H1 (cell line): ENCODE results near the gene ADIPOR2. TPM values are rescaled to one million over a fixed set of nuclear protein-coding genes. Genes with fewer than 3 reads are reported as not detected.

Experiments used
- CTCF ChIA-PET: fragments of 300-600 bp; sonication (Branson Sonifier 250); formaldehyde crosslinking; loops from one replicate; lab custom pipeline; 2021; ENCODE audit not compliant: partially characterized antibody; lab: Charles Lee
- POLR2A ChIA-PET: fragments of 300-600 bp; sonication (Branson Sonifier 250); formaldehyde crosslinking; loops from one replicate; lab custom pipeline; 2021; ENCODE audit warnings: inconsistent platforms; ENCODE audit not compliant: partially characterized antibody; lab: Charles Lee
- DNase-seq, 2 experiments: peaks; one replicate each; pipeline versions ENCODE4 v3.0.0 to v3.0.0-alpha.2; 2010 to 2022; ENCODE audit warnings: low spot score in 2 of 2, low read depth in 1 of 2, mixed read lengths in 1 of 2
- FAIRE-seq: peaks from 2 replicates; lab custom pipeline; 2011; peaks lifted over from hg19 to GRCh38; lab: Jason Lieb, UNC
- H2AFZ ChIP-seq: 2 replicates; pipeline ENCODE4 v1.8.1; 2012; ENCODE audit warnings: low read length, inconsistent platforms
- H2AK5ac ChIP-seq: 2 replicates; pipeline ENCODE4 v1.6.1; 2013; ENCODE audit warnings: low read depth, low read length
- H2BK120ac ChIP-seq: replicated peaks from 2 replicates; pipeline ENCODE3; 2013; ENCODE audit warnings: low read depth, low read length, inconsistent platforms
- H2BK12ac ChIP-seq: 2 replicates; pipeline ENCODE4 v1.6.1; 2013; ENCODE audit warnings: low read depth, low read length
- H2BK15ac ChIP-seq: 2 replicates; pipeline ENCODE4 v1.6.1; 2013; ENCODE audit warnings: low read length
- H2BK20ac ChIP-seq: 2 replicates; pipeline ENCODE4 v1.6.1; 2013; ENCODE audit warnings: low read length
- H2BK5ac ChIP-seq: 2 replicates; pipeline ENCODE4 v1.6.1; 2013; ENCODE audit warnings: low read depth, low read length
- H3K14ac ChIP-seq: 2 replicates; pipeline ENCODE4 v1.6.1; 2013; ENCODE audit warnings: inconsistent platforms; ENCODE audit not compliant: insufficient read length
- H3K18ac ChIP-seq: 2 replicates; pipeline ENCODE4 v1.6.1; 2013; ENCODE audit warnings: low read length; ENCODE audit errors: extremely low read depth
- H3K23ac ChIP-seq: 2 replicates; pipeline ENCODE4 v1.6.1; 2013; ENCODE audit warnings: inconsistent platforms; ENCODE audit not compliant: insufficient read length
- H3K23me2 ChIP-seq: 2 replicates; pipeline ENCODE4 v1.6.1; 2013; ENCODE audit warnings: low read depth, low read length
- H3K27ac ChIP-seq: 2 replicates; pipeline ENCODE4 v1.6.1; 2011; ENCODE audit warnings: low read depth, low read length, inconsistent platforms
- H3K27me3 ChIP-seq, 4 experiments: replicated peaks in 1 of 4; 1 replicate in 1 of 4; 2 replicates in 3 of 4; pipeline versions ENCODE4 v1.6.1 to v1.8.1; 2011 to 2013; ENCODE audit warnings: low read length in 3 of 4, mild to moderate bottlenecking in 3 of 4, inconsistent platforms in 2 of 4, mixed read lengths in 2 of 4, moderate library complexity in 1 of 4; ENCODE audit not compliant: control insufficient read depth in 3 of 4, insufficient read depth in 3 of 4; ENCODE audit errors: extremely low read depth in 1 of 4
- H3K36me3 ChIP-seq, 4 experiments: 2 replicates each; pipeline versions ENCODE4 v1.6.1 to v1.8.1; 2011 to 2013; ENCODE audit warnings: mild to moderate bottlenecking in 4 of 4, low read length in 3 of 4, moderate library complexity in 2 of 4, control low read depth in 1 of 4, inconsistent platforms in 1 of 4; ENCODE audit not compliant: insufficient read depth in 4 of 4, control insufficient read depth in 2 of 4
- H3K4ac ChIP-seq: replicated peaks from 2 replicates; pipeline ENCODE3; 2013; ENCODE audit warnings: low read length, low read depth, mixed read lengths, inconsistent platforms; ENCODE audit not compliant: insufficient read length
- H3K4me1 ChIP-seq, 4 experiments: replicated peaks in 1 of 4; 1 replicate in 1 of 4; 2 replicates in 3 of 4; pipeline versions ENCODE4 v1.6.1 to v1.8.1; 2011 to 2013; ENCODE audit warnings: low read length in 3 of 4, inconsistent platforms in 2 of 4, mixed read lengths in 1 of 4; ENCODE audit not compliant: insufficient read depth in 4 of 4, control insufficient read depth in 3 of 4
- H3K4me2 ChIP-seq, 2 experiments: 2 replicates each; pipeline versions ENCODE4 v1.6.1 to v1.8.1; 2011 to 2013; ENCODE audit warnings: low read depth in 2 of 2, low read length in 2 of 2, control low read depth in 1 of 2, inconsistent platforms in 1 of 2, mild to moderate bottlenecking in 1 of 2; ENCODE audit not compliant: insufficient read depth in 1 of 2
- H3K4me3 ChIP-seq, 4 experiments: fragments of 200-600, 300-600 bp in 1 of 4; sonication (generic), shearing (Covaris generic), sonication (Bioruptor Twin) in 1 of 4; 2 replicates each; pipeline versions ENCODE4 v1.5.1 to v1.8.1; 2011 to 2016; ENCODE audit warnings: low read length in 4 of 4, low read depth in 3 of 4, control low read depth in 2 of 4, inconsistent platforms in 2 of 4, mild to moderate bottlenecking in 2 of 4, mixed read lengths in 1 of 4, moderate library complexity in 1 of 4; ENCODE audit not compliant: insufficient read depth in 2 of 4; ENCODE audit errors: extremely low read depth in 1 of 4
- H3K56ac ChIP-seq: replicated peaks from 2 replicates; pipeline ENCODE3; 2013; ENCODE audit warnings: low read depth, mild to moderate bottlenecking, mixed read lengths, low read length, inconsistent platforms; ENCODE audit not compliant: insufficient read length
- H3K79me1 ChIP-seq: 2 replicates; pipeline ENCODE4 v1.6.1; 2013; ENCODE audit warnings: low read depth, low read length, control low read depth
- H3K79me2 ChIP-seq, 2 experiments: 2 replicates each; pipeline versions ENCODE4 v1.6.1 to v1.8.1; 2012 to 2013; ENCODE audit warnings: low read length in 2 of 2, mild to moderate bottlenecking in 2 of 2, inconsistent platforms in 1 of 2; ENCODE audit not compliant: insufficient read depth in 2 of 2, control insufficient read depth in 1 of 2
- H3K9ac ChIP-seq, 4 experiments: replicated peaks in 1 of 4; 1 replicate in 1 of 4; 2 replicates in 3 of 4; pipeline versions ENCODE4 v1.6.1 to v1.8.1; 2011 to 2013; ENCODE audit warnings: low read depth in 3 of 4, low read length in 3 of 4, control low read depth in 2 of 4, mild to moderate bottlenecking in 2 of 4, moderate library complexity in 2 of 4, inconsistent platforms in 1 of 4; ENCODE audit errors: extremely low read depth in 1 of 4
- H3K9me3 ChIP-seq, 2 experiments: 2 replicates each; pipeline versions ENCODE4 v1.6.1 to v1.8.1; 2012 to 2013; ENCODE audit warnings: mild to moderate bottlenecking in 2 of 2, moderate library complexity in 2 of 2, control low read depth in 1 of 2, inconsistent platforms in 1 of 2, low read depth in 1 of 2, low read length in 1 of 2, mixed read lengths in 1 of 2; ENCODE audit not compliant: insufficient read depth in 2 of 2
- H4K20me1 ChIP-seq, 2 experiments: replicated peaks in 1 of 2; 2 replicates each; pipeline versions ENCODE3 to v1.8.1; 2011 to 2013; ENCODE audit warnings: inconsistent platforms in 2 of 2, low read length in 2 of 2, mild to moderate bottlenecking in 1 of 2; ENCODE audit not compliant: insufficient read depth in 2 of 2, control insufficient read depth in 1 of 2
- H4K5ac ChIP-seq: 2 replicates; pipeline ENCODE4 v1.6.1; 2013; ENCODE audit warnings: low read length, low read depth, mixed read lengths, inconsistent platforms; ENCODE audit not compliant: insufficient read length
- H4K8ac ChIP-seq: 2 replicates; pipeline ENCODE4 v1.8.0; 2013; ENCODE audit warnings: mild to moderate bottlenecking, moderate library complexity, low read length, inconsistent platforms; ENCODE audit not compliant: insufficient read depth; ENCODE audit errors: extremely low read depth
- H4K91ac ChIP-seq: replicated peaks from 2 replicates; pipeline ENCODE3; 2013; ENCODE audit warnings: low read length, mixed read lengths, inconsistent platforms; ENCODE audit not compliant: insufficient read length
- BACH1 ChIP-seq: IDR thresholded peaks from 2 replicates; pipeline ENCODE4 v1.6.1; 2012; ENCODE audit warnings: low read length, improper control_type of control experiment
- BRCA1 ChIP-seq: IDR thresholded peaks from 2 replicates; pipeline ENCODE4 v1.6.1; 2012; ENCODE audit warnings: low read depth, low read length, improper control_type of control experiment
- CTBP2 ChIP-seq: IDR thresholded peaks from 2 replicates; pipeline ENCODE4 v1.7.0; 2011; ENCODE audit warnings: borderline replicate concordance, mild to moderate bottlenecking, moderate library complexity, mixed read lengths, low read length; ENCODE audit not compliant: insufficient read depth, insufficient read length
- CTCF ChIP-seq, 3 experiments: IDR thresholded peaks; 1 replicate in 2 of 3; 2 replicates in 1 of 3; pipeline versions ENCODE4 v1.5.1 to v1.6.1; 2011; ENCODE audit warnings: low read length in 3 of 3, mild to moderate bottlenecking in 3 of 3, inconsistent platforms in 2 of 3, low read depth in 1 of 3, moderate library complexity in 1 of 3; ENCODE audit not compliant: insufficient read depth in 1 of 3; ENCODE audit errors: control extremely low read depth in 1 of 3
- HDAC6 ChIP-seq: IDR thresholded peaks from one replicate; pipeline ENCODE4 v1.7.1; 2012; ENCODE audit warnings: low read depth, mild to moderate bottlenecking, inconsistent platforms, low read length, moderate library complexity
- RBBP5 ChIP-seq: IDR thresholded peaks from 2 replicates; pipeline ENCODE4 v1.7.1; 2012; ENCODE audit warnings: low read depth, mild to moderate bottlenecking, inconsistent platforms, low read length, moderate library complexity, borderline replicate concordance
- RNF2 ChIP-seq: fragments of 200-900, 300-1000 bp; sonication (generic); IDR thresholded peaks from 2 replicates; pipeline ENCODE4 v1.7.1; 2016; ENCODE audit warnings: borderline replicate concordance, low read depth, mild to moderate bottlenecking, antibody characterized with exemption, low read length; ENCODE audit not compliant: poor library complexity, severe bottlenecking; ENCODE audit errors: missing control alignments
- SRF ChIP-seq: IDR thresholded peaks from 2 replicates; pipeline ENCODE4 v1.6.1; 2011; ENCODE audit warnings: mild to moderate bottlenecking, low read depth, low read length, moderate library complexity
- SUZ12 ChIP-seq: fragments of 200-600 bp; sonication (generic); IDR thresholded peaks from 2 replicates; pipeline ENCODE4 v1.6.1; 2012; ENCODE audit warnings: mild to moderate bottlenecking, inconsistent platforms, low read length, moderate library complexity, mixed read lengths
- TAF7 ChIP-seq: optimal IDR thresholded peaks from 2 replicates; pipeline ENCODE3; 2011; ENCODE audit warnings: low read depth, mild to moderate bottlenecking, inconsistent platforms, low read length, moderate library complexity, borderline replicate concordance
- TEAD4 ChIP-seq: IDR thresholded peaks from 2 replicates; pipeline ENCODE4 v1.6.1; 2012; ENCODE audit warnings: low read depth, low read length, inconsistent platforms, mixed read lengths
- WGBS, 2 experiments: shearing (Covaris generic) in 1 of 2; methylation state at CpG; one replicate each; pipeline versions ENCODE4 v1.1.6 to v1.1.7; 2013 to 2015; ENCODE audit warnings: low lambda C conversion rate in 2 of 2, mixed read lengths in 2 of 2, inconsistent platforms in 1 of 2, low coverage in 1 of 2, missing lambda C conversion rate in 1 of 2; ENCODE audit not compliant: insufficient replicate concordance in 2 of 2, insufficient coverage in 1 of 2, insufficient read length in 1 of 2; ENCODE audit errors: extremely low coverage in 1 of 2, missing lambda C conversion rate in 1 of 2; 5-methylcytosine and 5-hydroxymethylcytosine counted together
- polyA plus RNA-seq, 7 experiments: library from polyadenylated mRNA; depleted of rRNA in 3 of 7; stranded (reverse) in 5 of 7; unstranded in 2 of 7; fragments of >200 nt in 5 of 7; fragments of 200-250 nt in 2 of 7; gene quantifications; 1 replicate in 5 of 7; 2 replicates in 1 of 7; 4 replicates in 1 of 7; pipeline versions ENCODE4 v1.2.1 to v1.2.3, GENCODE V29; 2011 to 2013; ENCODE audit warnings: missing spikeins in 2 of 7, mixed read lengths in 2 of 7
- total RNA-seq: library from RNA; stranded (reverse); fragmentation: NEBNext Ultra II Directional; extraction: Animal tissue kit (Norgen Biotek cat#: 25700); gene quantifications from 2 replicates; pipeline ENCODE4 v1.2.1, GENCODE V29; 2021

ADIPOR2 gene
- total and polyA plus RNA-seq, 2 of the 8 experiments (the other 6 are each of a cell fraction or from before 2014, with no cell fraction given) = 17.5 to 50.8 TPM

GRCh38 chr12:1826401-1826800 is 135.5 kb downstream of the ADIPOR2 start:
- Histone ChIP-seq H2BK20ac (no peak overlapping the region), H3K23me2 (peaks cover 3% of the 10 kb centered on the region; the same call in 1 of the 2 replicates), H3K56ac (no peak overlapping the region), H2AFZ (no peak overlapping the region), H4K5ac (no peak overlapping the region), H4K8ac (no peak overlapping the region), H2BK15ac (no peak overlapping the region), H3K79me1 (no peaks in the 10 kb centered on the region; the same call in 1 of the 2 replicates), H4K20me1 (peaks cover 0 to 4% of the 10 kb centered on the region in 2 experiments), H3K4me1 (peaks cover 0 to 15% (median 11%) of the 10 kb centered on the region in 4 experiments; a peak in 5 of 7 replicates), H2AK5ac (no peak overlapping the region), H2BK12ac (no peak overlapping the region), H3K4me2 (no peak overlapping the region), H3K23ac (no peak overlapping the region), H3K27me3 (peaks cover 0 to 13% (median 11%) of the 10 kb centered on the region in 4 experiments; a peak in 6 of 7 replicates), H3K9me3 (no peaks in the 10 kb centered on the region), H3K18ac (no peak overlapping the region; the same call in 1 of the 2 replicates), H3K9ac (no peak overlapping the region), H3K4me3 (no peak overlapping the region), H3K79me2 (no peaks in the 10 kb centered on the region), H4K91ac (no peak overlapping the region), H3K4ac (no peak overlapping the region), H3K27ac (no peak overlapping the region), H2BK5ac (no peak overlapping the region), H2BK120ac (no peak overlapping the region), H3K36me3 (no peaks in the 10 kb centered on the region), H3K14ac (no peak overlapping the region)
- ChIA-PET CTCF (no interaction called here), POLR2A (no interaction called here)
- FAIRE-seq (no peak), DNase-seq (no peak)
- 82% methylated on average over 11 of the region's 15 CpGs; no CpG with 5 or more reads in 1 of the 2 experiments for WGBS, 2 experiments
- TF ChIP-seq TAF7 = no peak
- no peak for TF ChIP-seq RNF2
- TF ChIP-seq BACH1 = no peak
- no peak for TF ChIP-seq HDAC6
- TF ChIP-seq SRF = no peak
- no peak for TF ChIP-seq CTCF (IDR thresholded peaks at IDR 0.05; ENCODE audit: control extremely low read depth in 1 of 3, insufficient read depth in 1 of 3, low read depth in 1 of 3, low read length in 3 of 3)
- no peak for TF ChIP-seq BRCA1
- no peak for TF ChIP-seq SUZ12
- TF ChIP-seq CTBP2 = no peak
- no peak for TF ChIP-seq TEAD4
- no peak for TF ChIP-seq RBBP5
